ENCODE measurements around the gene GMPPB. TPM values are rescaled to one million over a fixed set of nuclear protein-coding genes. Genes with fewer than 3 reads are reported as not detected.

Gene GMPPB
- total and polyA plus RNA-seq, 4 donors = 10.8 to 81.2 (median 46.1) TPM

- no peaks in the 10 kb centered on the region for H3K9me3 ChIP-seq (ENCODE audit: control insufficient read depth in 4 of 4, insufficient read depth in 3 of 4, low read length in 3 of 4)
- peak overlapping the region; percentile 65 to 95 for H3K9ac ChIP-seq (ENCODE audit: insufficient read depth in 1 of 2, low read length in 2 of 2)
- no peak for TF ChIP-seq CTCF (IDR thresholded peaks at IDR 0.05; ENCODE audit: control extremely low read depth, extremely low read depth)
- H3K27ac ChIP-seq (ENCODE audit: low read depth in 1 of 2, low read length in 1 of 2) = peak overlapping the region; percentile 94 to 96
- peaks cover 0 to 31% (median 11%) of the 10 kb centered on the region in 5 donors for H3K4me1 ChIP-seq (ENCODE audit: control insufficient read depth in 5 of 5, insufficient read depth in 5 of 5, low read length in 5 of 5)
- H3K27me3 ChIP-seq (ENCODE audit: control insufficient read depth in 3 of 3, insufficient read depth in 3 of 3, low read length in 2 of 3) = no peaks in the 10 kb centered on the region
- peak overlapping the region; percentile 90 for H3K4me3 ChIP-seq
- peaks cover 7 to 39% (median 33%) of the 10 kb centered on the region in 4 donors for H3K36me3 ChIP-seq (ENCODE audit: control insufficient read depth in 4 of 4, insufficient read depth in 4 of 4, low read length in 4 of 4)
- 0% methylated on average over 20 of the region's 20 CpGs for WGBS, 2 donors
- DNase-seq (peak; percentile 36 to 51 (median 40)), ATAC-seq (ENCODE audit: insufficient read depth, low FRiP score) (peak; percentile 6)
These were observed 489 bp downstream of the GMPPB start for GRCh38 chr3:49723296-49723627.

GRCh38 chr3:49722896-49723295, 855 bp downstream of the GMPPB start:
- Histone ChIP-seq H3K36me3 (ENCODE audit: control insufficient read depth in 4 of 4, insufficient read depth in 4 of 4, low read length in 4 of 4) (peaks cover 7 to 37% (median 29%) of the 10 kb centered on the region in 4 donors), H3K4me3 (peak overlapping the region; percentile 90), H3K27ac (ENCODE audit: low read depth in 1 of 2, low read length in 1 of 2) (peak overlapping the region in 1 of 2 donors; percentile 94), H3K4me1 (ENCODE audit: control insufficient read depth in 5 of 5, insufficient read depth in 5 of 5, low read length in 5 of 5) (peaks cover 0 to 32% (median 11%) of the 10 kb centered on the region in 5 donors), H3K9me3 (ENCODE audit: control insufficient read depth in 4 of 4, insufficient read depth in 3 of 4, low read length in 3 of 4) (no peaks in the 10 kb centered on the region), H3K9ac (ENCODE audit: insufficient read depth in 1 of 2, low read length in 2 of 2) (peak overlapping the region; percentile 65 to 95), H3K27me3 (ENCODE audit: control insufficient read depth in 3 of 3, insufficient read depth in 3 of 3, low read length in 2 of 3) (no peaks in the 10 kb centered on the region)
- DNase-seq (no peak), ATAC-seq (ENCODE audit: insufficient read depth, low FRiP score) (no peak)
- WGBS, 2 donors = 61 to 80% methylated on average over 8 of the region's 8 CpGs
- TF ChIP-seq CTCF (IDR thresholded peaks at IDR 0.05; ENCODE audit: control extremely low read depth, extremely low read depth) = no peak

- no peaks in the 10 kb centered on the region for H3K9me3 ChIP-seq (ENCODE audit: control insufficient read depth in 4 of 4, insufficient read depth in 3 of 4, low read length in 3 of 4)
- ATAC-seq (ENCODE audit: insufficient read depth, low FRiP score) = no peak
- H3K4me3 ChIP-seq = no peak overlapping the region
- H3K36me3 ChIP-seq (ENCODE audit: control insufficient read depth in 4 of 4, insufficient read depth in 4 of 4, low read length in 4 of 4) = peaks cover 3 to 34% (median 23%) of the 10 kb centered on the region in 4 donors
- H3K27me3 ChIP-seq (ENCODE audit: control insufficient read depth in 3 of 3, insufficient read depth in 3 of 3, low read length in 2 of 3) = no peaks in the 10 kb centered on the region
- no peak for TF ChIP-seq CTCF (IDR thresholded peaks at IDR 0.05; ENCODE audit: control extremely low read depth, extremely low read depth)
- H3K9ac ChIP-seq (ENCODE audit: insufficient read depth in 1 of 2, low read length in 2 of 2) = no peak overlapping the region
- 90 to 94% methylated on average over 26 of the region's 26 CpGs for WGBS, 2 donors
- no peak for DNase-seq
- H3K27ac ChIP-seq (ENCODE audit: low read depth in 1 of 2, low read length in 1 of 2) = peak overlapping the region in 1 of 2 donors; percentile 94
- H3K4me1 ChIP-seq (ENCODE audit: control insufficient read depth in 5 of 5, insufficient read depth in 5 of 5, low read length in 5 of 5) = peaks cover 0 to 32% (median 11%) of the 10 kb centered on the region in 5 donors
These were observed 1.6 kb downstream of the GMPPB start for GRCh38 chr3:49721896-49722781.
